ENCODE data around the gene MDFIC. TPM values are rescaled to one million over a fixed set of nuclear protein-coding genes. Genes with fewer than 3 reads are reported as not detected.

MDFIC gene
- total RNA-seq, 2 donors from 2014 or later, result 17.1 to 35.0 TPM

DNA sequence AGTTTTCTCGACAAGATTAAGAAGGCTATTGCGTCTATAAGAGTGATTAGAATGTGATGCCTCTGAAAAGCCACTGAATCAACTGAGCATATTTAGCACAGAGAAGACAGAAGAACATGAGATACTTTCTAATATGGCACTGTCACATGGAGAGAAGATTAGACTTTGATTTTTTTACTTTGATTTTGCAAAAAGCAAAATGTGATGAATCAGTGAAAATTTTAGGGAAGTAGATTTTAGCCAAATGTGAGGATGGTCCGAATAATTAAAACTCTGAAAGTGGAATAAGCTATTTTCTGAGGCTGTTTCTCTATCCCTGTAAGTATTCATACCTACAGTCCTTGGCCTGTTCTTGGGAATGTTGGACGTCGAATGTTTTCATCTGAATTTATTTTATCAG lies 11.8 kb downstream of the MDFIC start:
- peak overlapping the region in 1 of 2 donors; percentile 8 for H3K27ac ChIP-seq

DNA sequence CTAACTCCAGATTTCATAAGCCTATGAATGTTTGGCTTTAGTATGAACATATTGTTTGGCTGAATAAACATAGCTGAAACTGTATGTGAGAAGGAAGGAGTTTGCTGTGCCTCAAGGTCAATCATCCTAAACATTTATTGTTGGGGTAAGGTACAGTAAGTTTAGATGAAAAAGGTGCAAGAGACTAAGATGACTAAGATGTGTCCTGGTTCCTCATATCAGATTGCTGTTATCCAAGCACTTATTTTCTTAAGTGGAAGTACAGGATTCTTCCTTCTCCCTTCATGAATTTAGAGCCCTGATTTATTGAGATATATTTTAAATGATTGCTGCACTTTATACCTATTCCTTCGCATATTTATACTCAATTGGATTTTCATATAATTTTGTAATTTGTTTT lies 12.2 kb downstream of the MDFIC start:
- peaks cover 0 to 42% of the 10 kb centered on the region in 2 donors for H3K4me1 ChIP-seq
- no peak overlapping the region for H3K4me3 ChIP-seq
- H3K27ac ChIP-seq, result peak overlapping the region in 1 of 2 donors; percentile 8
- H3K36me3 ChIP-seq, result no peaks in the 10 kb centered on the region
- H3K9me3 ChIP-seq, result no peaks in the 10 kb centered on the region
- H3K27me3 ChIP-seq, result no peaks in the 10 kb centered on the region
- TF ChIP-seq, protein P1, sequence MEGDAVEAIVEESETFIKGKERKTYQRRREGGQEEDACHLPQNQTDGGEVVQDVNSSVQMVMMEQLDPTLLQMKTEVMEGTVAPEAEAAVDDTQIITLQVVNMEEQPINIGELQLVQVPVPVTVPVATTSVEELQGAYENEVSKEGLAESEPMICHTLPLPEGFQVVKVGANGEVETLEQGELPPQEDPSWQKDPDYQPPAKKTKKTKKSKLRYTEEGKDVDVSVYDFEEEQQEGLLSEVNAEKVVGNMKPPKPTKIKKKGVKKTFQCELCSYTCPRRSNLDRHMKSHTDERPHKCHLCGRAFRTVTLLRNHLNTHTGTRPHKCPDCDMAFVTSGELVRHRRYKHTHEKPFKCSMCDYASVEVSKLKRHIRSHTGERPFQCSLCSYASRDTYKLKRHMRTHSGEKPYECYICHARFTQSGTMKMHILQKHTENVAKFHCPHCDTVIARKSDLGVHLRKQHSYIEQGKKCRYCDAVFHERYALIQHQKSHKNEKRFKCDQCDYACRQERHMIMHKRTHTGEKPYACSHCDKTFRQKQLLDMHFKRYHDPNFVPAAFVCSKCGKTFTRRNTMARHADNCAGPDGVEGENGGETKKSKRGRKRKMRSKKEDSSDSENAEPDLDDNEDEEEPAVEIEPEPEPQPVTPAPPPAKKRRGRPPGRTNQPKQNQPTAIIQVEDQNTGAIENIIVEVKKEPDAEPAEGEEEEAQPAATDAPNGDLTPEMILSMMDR (IDR thresholded peaks at IDR 0.05), result no peak
- DNase-seq (ENCODE audit: low spot score), result no peak

More for the DNA sequence above, 11.8 kb downstream of the MDFIC start:
- H3K9me3 ChIP-seq, result no peaks in the 10 kb centered on the region
- H3K36me3 ChIP-seq, result no peaks in the 10 kb centered on the region
- no peak for DNase-seq (ENCODE audit: low spot score)
- TF ChIP-seq, protein P1 (IDR thresholded peaks at IDR 0.05), result no peak
- no peak overlapping the region for H3K4me3 ChIP-seq
- H3K27me3 ChIP-seq, result no peaks in the 10 kb centered on the region
- peaks cover 0 to 42% of the 10 kb centered on the region in 2 donors for H3K4me1 ChIP-seq

DNA sequence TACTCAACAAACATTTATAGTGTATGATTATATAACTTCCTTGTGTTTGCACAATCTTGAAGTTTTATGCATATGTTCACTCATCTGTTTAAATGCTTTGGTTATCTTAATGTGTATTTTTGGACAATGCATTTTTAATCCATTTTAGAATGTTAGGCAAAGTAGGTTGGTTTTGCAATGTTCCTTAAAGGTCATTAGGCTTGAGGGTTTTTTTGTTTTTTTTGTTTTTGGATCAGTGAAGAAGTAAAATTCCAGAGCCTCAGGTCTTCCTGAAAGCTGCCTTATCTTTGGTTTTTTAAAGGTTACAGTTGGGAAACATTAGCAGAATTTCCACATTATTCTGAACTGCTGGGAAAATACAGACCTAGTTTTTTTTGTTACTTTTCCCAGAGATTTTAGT lies 12.8 kb downstream of the MDFIC start:
- H3K9me3 ChIP-seq, result no peaks in the 10 kb centered on the region
- no peaks in the 10 kb centered on the region for H3K36me3 ChIP-seq
- no peak for DNase-seq (ENCODE audit: low spot score)
- peak overlapping the region in 1 of 2 donors; percentile 8 for H3K27ac ChIP-seq
- peaks cover 0 to 36% of the 10 kb centered on the region in 2 donors for H3K4me1 ChIP-seq
- TF ChIP-seq, protein P1 (IDR thresholded peaks at IDR 0.05), result no peak
- H3K27me3 ChIP-seq, result no peaks in the 10 kb centered on the region
- H3K4me3 ChIP-seq, result no peak overlapping the region

DNA sequence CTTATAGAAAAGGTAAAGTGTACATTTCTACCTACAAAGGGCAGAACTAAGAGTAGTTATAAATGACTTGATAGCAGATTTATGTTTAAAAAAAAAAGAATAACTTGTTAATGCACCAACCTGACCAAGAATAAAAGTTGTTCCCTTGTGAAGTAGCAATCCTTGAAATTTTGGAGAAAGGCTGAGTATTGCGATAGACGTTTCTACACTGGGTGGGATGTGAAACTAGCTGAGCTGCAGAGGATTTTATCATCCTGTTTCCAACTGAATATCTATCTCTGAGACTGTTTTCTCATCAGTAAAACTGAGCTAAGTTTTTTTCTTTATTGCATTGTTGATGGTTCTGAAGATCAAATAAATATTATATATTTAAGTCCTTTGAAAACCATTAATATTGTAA lies 14.6 kb downstream of the MDFIC start:
- Histone ChIP-seq H3K9me3 (no peaks in the 10 kb centered on the region), H3K4me3 (no peak overlapping the region), H3K27ac (no peak overlapping the region), H3K4me1 (peaks cover 0 to 21% of the 10 kb centered on the region in 2 donors), H3K27me3 (no peaks in the 10 kb centered on the region), H3K36me3 (no peaks in the 10 kb centered on the region)
- DNase-seq (ENCODE audit: low spot score), result no peak
- TF ChIP-seq, protein P1 (IDR thresholded peaks at IDR 0.05), result no peak

DNA sequence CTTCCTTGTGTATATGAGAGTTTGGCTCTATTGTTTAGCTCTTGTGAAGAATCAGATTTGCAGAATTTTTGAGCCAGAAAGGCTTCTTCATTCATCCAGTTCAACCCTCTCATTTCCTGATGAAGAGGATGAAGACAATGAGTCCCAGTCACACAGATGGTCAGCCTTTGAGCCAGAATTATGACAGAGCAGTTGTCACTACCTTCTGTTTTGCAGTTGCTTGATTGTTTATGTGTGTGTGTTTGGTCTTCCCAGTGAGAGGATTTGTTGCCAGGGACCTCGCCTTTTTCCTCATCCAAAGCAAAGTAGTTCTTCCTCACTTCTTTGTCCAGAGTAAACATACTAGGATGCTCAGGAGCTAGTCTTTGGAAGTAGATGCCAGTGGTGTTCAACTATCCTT lies 15.6 kb downstream of the MDFIC start:
- no peak for DNase-seq (ENCODE audit: low spot score)
- TF ChIP-seq, protein P1 (IDR thresholded peaks at IDR 0.05), result no peak
- H3K36me3 ChIP-seq, result no peaks in the 10 kb centered on the region
- no peak overlapping the region for H3K4me3 ChIP-seq
- no peaks in the 10 kb centered on the region for H3K9me3 ChIP-seq
- no peak overlapping the region for H3K27ac ChIP-seq
- no peaks in the 10 kb centered on the region for H3K27me3 ChIP-seq
- peaks cover 0 to 15% of the 10 kb centered on the region in 2 donors for H3K4me1 ChIP-seq

DNA sequence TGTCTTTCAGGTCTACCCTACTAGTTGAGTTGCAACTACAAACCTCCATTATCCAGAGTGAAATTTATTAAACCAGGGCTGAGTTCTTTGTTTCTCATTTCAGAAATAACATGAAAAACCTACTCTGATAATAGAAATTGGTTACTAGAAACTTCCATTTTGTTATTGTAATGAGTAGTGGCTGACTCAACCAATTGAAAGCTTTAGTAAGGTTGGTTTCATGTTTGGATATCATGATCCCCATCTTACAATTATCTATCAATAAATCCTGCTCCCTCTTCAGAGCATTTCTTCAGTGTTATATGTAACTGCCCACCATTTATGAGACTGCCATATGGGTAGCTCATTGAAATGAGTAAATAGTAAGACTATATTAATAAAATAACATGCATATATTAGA lies 16.9 kb downstream of the MDFIC start:
- Histone ChIP-seq H3K36me3 (no peaks in the 10 kb centered on the region), H3K27me3 (no peaks in the 10 kb centered on the region), H3K4me3 (no peak overlapping the region), H3K9me3 (no peaks in the 10 kb centered on the region), H3K27ac (no peak overlapping the region), H3K4me1 (peaks cover 0 to 17% of the 10 kb centered on the region in 2 donors)
- TF ChIP-seq, protein P1 (IDR thresholded peaks at IDR 0.05), result no peak
- DNase-seq (ENCODE audit: low spot score), result no peak

All from right atrium auricular region (tissue), 2 donors.